SW480 (cell line): ENCODE measurements around the gene GIPC1.
"Not testable (repeated sequence)": the region's sequence is repeated elsewhere in the genome, so short reads cannot be mapped to it uniquely, and the experiment has no call there.

Source experiments
- DNase-seq: peaks from one replicate; pipeline ENCODE4 v3.0.0-alpha.2; 2016; ENCODE audit warnings: low spot score

The GIPC1 gene, protein sequence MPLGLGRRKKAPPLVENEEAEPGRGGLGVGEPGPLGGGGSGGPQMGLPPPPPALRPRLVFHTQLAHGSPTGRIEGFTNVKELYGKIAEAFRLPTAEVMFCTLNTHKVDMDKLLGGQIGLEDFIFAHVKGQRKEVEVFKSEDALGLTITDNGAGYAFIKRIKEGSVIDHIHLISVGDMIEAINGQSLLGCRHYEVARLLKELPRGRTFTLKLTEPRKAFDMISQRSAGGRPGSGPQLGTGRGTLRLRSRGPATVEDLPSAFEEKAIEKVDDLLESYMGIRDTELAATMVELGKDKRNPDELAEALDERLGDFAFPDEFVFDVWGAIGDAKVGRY

DNA sequence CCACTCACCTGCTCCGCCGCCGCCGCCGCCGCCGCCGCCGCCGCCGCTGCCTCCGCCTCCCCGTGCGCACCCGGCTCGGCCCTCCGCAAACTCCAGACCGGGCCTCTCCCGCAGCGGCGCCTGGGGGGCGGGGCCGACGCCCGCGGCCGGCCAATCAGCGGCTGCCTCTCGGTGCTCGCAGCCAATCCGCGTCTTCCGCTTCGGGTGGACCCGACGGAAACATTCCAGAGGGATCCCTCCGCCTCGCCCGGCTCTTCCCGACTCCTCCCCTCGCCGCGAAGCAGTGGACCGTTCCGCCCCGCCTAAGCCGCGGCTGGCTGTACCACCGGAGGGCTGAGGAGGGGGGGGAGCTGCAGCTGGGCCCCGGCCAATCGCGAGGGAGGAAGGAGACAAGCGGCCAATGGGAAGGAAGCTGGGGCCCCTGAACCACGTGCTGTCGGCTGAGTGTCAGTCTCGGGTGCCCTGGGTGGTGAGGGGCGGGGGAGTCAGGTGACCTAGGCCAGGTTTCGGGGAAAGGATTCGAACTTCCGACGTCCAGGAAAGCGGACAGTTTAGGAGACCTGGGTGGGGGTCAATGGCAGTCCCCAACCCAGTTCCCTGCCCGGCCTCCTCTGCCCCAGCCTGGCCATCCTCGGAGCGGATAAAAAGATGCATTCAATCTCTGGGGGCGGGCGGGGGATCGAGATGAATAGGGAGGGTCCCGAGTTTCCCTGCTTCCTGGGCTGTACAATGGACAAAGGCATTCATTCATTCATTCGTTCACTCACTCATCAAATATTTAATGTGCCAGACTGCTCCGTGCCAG is at the start of gene GIPC1:
TSS of gene GIPC1 (minus strand) at position 99 of the 805 bp plus-strand sequence. CDS start 13,151 bp downstream, outside the sequence.
- DNase-seq, result peak; percentile 98

DNA sequence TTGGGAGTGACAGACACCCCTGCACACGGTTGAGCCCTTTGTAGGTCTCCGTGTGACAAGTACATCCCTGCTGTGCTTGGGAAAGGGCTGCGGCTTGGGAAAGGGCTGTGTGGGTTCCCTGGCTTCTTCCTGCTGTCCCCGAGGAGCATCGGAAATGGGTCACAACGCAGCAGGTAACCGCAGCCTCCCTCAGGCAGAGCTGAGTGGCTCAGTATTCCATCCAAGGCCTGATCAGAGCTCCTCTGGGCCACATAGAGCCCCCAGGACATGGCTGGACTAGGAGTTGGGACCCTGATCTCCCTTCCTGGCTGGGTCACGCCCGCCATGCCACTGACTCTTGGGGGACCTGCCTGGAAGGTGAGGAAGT is 49.8 kb upstream of the GIPC1 start:
- no peak for DNase-seq

DNA sequence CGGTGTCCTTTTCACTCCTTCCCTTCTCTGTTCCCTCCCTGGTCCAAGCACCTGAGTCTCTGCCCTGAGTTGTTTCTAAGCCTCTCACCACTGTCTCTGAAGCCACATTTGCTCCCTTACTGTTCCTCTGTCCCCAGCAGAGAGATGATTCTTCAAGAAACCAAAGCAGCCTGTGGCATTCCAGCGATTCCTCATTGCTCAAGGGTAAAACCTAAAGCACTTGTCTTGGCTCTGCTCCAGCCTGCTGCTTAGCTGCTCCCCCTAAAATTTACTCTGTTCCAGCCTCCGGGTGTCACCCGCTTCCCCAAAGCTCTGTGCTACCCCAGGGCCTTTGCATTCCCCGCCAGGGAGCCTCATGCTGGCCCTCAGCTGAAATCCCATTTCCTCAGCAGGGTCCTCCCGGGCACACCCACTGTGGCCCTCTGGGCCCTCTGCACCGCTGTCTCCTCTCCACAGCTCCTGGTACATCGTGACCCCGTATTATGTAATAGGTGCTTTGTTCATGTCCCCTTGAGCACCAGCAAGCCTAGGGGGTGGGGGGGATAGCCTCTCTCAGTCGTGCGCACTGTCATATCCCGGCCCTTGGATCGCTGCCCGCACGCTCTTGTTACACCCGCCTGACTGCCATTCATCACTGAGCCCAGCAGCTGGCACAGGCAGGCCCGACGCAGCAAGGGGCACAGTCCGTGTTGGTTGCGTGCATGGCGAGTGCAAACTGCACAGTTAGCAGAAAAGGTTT is 49.2 kb upstream of the GIPC1 start:
- no peak for DNase-seq

DNA sequence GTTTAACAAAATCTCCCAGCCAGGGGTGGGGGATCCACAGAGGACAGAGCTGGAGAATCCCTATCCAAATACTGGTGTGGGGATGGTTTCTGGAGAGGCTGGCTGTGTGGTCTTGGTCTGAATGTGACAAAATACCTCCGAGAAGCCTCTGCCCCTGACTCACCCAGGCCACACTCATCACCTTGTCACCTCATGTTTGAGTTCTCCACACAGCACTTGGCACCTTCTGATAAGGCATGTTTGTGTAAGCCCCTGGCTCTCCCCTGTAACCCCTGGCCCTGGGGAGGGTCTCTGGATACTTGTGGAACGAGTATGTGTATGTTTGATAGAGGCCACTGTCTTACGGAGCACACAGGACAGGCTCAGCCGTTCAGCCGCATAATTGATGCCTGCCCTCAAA is 48.1 kb upstream of the GIPC1 start:
- no peak for DNase-seq

DNA sequence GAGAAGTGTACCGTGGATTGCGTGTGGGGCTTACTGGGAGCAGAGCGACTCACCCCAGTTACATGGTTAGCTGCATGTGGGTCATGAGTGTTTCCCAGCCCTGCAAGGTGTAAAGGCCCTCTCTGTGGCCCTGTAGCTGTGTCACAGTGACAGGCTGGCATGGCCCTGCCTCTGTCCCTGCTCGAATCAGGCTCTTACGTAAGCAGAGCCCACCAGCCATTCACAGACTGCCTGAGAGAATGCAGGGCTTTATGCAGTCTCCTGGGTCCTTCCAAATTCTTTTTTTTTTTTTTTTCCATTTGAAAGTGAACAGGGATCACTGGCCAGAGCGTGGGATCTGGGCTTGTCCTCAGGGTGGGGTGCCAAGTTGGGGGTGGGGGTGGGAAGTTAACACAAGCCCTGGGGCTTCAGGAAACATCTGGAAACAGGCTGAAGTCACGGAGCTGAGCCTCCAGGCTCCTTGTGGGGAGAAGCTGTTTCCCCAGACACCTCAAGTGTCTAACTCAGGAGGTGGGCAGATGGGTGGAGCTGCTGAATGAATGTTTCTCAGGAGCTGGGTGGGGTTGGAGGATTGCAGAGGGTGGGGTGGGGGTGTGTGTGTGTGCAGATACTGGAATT is 46.9 kb upstream of the GIPC1 start:
- no peak for DNase-seq

DNA sequence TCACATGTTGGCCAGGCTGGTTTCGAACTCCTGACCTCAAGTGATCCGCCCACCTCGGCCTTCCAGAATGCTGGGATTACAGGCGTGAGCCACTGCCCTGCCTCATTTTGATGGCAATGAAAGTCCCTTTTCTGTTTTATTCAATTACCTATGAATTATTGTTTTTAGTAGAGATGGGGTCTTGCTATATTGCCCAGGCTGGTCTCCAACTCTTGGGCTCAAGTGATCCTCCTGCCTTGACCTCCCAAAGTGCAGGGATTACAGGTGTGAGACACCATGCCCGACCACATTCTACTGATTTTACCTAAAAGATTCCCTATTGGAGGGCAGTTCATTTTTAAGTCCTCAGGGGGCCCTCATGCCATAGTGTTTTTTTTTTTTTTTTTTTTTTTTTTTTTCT is 46.1 kb upstream of the GIPC1 start:
- DNase-seq, result not testable (repeated sequence)

DNA sequence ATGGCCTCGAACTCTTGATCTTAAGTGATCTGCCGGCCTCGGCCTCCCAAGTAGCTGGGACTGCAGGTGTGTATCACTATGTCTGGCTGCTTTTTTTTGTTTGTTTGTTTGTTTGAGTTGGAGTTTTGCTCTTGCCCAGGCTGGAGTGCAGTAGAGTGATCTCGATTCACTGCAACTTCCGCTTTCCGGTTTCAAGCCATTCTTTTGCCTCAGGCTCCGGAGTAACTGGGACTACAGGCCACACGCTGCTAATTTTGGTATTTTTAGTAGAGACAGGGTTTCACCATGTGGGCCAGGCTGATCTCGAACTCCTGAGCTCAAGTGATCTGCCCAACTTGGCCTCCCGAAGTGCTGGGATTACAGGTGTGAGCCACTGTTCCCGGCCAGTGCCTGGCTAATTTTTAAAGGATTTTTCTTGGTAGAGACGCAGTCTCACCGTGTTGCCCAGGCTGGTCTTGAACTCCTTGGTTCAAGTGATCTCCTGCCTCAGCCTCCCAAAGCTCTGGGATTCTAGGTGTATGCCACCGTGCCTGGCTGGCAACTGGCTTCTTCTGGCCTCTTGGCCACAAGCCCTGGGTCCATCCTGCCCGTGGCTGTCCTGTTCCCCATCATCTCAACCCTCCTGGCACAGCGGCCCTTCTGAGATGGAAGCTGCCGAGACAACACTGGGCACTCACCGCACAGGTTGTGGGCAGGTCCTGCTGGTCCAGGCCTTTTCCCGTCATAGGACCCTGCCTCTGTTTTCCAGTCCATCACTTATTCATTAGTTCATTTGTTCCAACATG is 45.0 kb upstream of the GIPC1 start:
- no peak for DNase-seq

DNA sequence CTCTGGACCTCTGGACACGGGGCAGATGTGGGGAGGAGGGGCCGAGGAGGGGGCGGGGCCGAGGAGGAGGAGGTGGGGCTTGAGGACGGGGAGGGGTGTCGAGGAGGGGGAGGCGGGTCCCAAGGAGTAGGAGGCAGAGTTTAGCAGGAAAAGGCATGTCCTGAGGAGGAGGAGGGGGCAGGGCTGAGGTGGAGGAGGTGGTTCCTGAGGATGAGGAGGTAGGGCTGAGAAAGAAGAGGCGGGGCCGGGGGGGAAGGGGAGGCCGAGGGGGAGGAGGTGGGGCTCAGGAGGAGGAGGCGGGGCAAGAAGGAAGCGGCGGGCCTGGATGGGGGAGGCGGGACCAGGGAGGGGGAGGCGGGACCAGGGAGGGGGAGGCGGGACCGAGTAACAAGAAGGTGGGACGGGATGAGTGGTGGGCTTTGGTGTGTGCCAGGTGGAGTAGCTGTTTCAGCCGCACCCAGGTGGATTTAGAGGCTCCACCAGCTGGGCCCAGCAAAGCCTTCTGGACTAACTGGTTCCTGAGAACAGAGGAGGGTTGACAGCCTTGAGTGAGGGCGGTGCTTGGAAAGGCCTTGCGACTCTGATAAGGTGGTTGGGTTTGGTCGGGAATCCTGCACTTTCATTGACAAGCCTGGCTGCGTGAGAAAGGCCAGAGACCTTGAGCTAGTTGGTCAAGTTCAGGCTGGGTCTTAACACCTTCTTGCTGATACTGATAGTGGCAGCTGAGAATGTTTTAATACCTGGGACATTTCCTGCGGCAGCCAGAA is 41.2 kb upstream of the GIPC1 start:
- DNase-seq, result no peak

DNA sequence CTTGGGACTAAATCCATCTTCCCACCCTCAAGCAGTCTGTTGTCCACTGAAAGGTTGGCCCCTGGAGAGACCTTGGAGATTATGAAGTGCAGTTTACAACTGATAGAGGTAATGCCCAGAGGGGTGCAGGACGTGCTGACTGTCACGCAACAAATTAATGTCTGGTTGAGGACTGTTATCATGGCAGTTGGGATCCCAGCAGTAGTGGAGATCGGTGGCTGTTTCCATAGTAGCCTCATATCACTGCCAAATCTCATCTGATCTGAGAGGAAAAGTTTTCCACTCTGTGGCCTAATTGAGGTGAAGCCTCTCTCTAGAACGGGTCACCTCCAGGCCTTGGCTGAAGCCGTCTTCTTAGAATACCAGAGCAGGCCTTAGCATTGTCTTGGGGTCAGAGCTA is 37.5 kb upstream of the GIPC1 start:
- DNase-seq, result no peak

DNA sequence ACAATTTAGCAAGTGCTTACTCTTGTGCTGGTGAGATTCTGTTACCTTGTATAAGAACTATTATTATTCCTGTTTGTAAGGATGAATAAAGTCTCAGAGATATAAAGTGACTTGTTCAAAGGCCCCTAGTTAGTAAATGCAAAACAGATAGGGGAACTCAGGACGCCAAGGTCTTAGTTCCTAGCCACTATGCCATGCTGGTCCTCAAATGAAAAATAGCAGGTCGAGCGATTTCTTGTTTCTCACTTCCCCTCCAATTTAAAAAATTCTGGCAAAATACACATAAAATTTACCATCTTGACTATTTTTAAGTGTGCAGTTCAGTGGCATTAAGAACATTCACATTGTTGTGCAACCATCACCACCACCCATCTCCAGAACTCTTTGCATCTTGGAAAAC is 34.6 kb upstream of the GIPC1 start:
- DNase-seq, result no peak

DNA sequence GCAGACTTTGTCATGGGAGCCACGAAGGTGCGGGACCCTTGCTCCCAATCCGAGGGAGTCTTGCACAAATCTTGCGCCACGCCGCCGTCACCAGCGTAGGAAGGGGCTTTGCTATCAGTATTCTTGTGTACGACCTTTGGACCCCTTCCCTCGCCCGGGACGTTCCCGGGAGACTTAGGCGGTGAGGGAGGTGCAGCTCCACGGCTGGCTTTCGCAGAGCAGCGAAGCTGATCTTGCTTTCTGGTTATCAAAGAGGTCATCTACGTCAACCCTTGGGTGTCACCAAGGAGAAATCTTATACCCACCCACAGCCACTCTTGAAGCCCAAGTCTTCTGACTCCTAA is 34.0 kb upstream of the GIPC1 start:
- DNase-seq, result no peak

DNA sequence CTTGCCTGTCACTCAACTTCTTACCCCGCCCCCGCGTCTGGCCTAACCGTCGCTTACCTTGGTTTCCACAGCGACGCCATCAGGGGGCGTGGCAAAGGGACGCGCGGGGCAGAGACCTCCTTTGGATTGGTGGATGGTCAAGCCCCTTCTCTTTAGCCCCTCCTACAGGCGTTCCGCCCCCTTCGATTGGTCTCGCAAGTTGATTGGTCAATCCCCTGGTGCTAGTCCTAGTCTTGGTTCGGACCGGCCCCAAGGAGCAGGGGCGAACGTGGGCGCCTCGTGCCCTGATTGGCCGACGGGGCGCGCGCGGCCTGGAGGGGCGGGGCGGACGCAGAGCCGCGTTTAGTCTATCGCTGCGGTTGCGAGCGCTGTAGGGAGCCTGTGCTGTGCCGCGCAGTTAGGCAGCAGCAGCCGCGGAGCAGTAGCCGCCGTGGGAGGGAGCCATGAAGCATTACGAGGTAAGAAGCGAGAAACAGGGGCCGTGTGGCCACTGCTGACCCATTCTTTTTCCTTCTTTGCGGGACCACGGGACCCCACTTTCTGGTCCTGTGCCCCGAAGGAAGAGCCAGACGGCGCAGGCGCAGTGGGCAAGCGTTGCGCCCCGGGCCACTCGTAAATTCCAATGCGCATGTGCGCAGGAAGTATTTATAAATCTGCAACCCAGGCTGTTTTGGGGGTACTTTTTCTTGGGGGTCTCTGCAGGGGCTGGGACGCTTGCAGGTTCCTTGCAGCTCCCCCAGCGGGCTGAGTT is 33.5 kb upstream of the GIPC1 start, which contains the start of gene TECR:
TSS of gene TECR (plus strand) at position 341 of the 751 bp plus-strand sequence. CDS start at position 444, 103 bp downstream.
- DNase-seq, result peak; percentile 100

DNA sequence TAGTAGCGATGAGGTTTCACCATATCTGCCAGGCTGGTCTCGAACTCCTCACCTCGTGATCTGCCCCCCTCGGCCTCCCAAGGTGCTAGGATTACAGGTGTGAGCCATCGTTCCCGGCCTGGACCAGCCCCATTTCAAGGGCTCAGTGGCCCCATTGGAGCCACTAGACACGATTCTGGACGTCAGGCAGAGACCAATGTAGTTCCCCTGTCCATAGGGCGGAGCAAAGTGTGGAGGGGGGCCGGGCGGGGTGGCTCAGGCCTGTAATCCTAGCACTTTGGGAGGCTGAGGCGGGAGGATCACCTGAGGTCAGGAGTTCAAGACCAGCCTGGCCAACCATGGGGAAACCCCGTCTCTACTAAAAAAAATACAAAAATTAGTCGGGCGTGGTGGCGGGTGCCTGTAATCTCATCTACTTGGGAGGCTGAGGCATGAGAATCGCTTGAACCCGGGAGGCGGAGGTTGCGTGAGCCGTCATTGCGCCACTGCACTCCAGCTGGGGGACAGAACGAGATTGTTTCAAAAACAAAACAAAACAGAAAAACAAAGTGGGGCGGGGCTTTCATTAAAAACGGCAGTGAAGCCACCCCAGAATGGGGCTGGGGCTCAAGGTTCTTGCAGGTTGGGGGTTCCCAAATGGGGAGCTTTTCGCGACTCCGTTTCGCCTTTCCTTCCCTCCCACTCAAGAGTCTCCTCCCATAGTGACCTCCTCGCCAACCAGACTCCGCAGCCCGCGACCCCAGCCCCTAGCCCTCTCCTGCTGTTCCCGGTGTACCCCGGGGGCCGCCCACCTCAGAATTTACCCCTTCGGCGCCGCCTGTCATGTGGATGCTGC is 32.7 kb upstream of the GIPC1 start:
- no peak for DNase-seq

DNA sequence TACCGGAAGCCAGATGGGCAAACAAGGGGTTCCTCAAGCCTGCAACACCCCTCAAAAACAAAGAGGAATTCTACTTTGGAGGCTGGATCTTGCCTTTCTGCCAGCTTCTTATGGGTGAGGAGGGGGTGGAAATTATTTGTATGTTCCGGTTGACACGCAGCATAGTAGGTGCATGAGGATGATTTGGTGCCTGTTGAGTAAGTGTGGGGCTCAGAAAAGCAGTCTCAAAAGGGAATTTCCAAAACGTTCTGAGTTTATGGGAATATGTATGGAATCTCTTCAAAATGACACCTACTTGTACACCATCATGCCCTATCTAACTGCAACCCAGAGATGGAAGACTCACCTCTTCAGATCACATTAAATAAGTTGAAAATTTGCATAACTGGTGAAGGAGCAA is 30.5 kb upstream of the GIPC1 start:
- no peak for DNase-seq

DNA sequence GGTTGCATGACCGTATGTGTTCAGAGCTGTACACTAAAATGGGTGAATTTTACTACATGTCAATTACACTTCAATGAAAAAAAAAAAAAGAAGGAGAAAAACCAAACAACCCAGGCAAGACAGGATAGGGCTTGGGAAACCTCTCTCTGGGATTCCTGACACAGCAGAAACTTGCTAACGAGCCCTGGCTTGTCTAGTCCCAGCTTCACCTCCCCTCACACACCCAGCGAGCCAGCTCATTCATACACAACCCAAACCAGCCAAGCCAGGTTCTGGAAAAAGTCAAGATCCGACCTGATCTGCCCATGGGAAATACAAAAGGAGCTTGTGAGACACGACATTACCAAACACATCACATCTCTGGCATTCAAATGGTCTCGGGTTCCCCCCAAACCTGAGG is 29.8 kb upstream of the GIPC1 start:
- no peak for DNase-seq

DNA sequence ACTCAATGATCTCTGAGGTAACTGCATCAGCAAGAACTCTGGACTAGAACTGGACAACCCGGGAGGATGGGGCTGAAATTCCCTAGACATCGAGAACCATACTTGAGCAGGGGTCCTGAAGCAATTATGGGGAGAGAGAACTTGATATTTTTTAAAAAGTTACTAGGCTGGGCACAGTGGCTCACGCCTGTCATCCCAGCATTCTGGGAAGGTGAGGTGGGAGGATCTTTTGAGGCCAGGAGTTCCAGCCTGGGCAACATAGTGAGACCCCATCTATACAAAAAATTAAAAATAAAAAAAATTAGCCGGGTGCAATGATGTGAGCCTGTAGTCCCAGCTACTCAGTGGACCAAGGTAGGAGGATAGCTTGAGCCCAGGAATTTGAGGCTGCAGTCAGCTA is 24.6 kb upstream of the GIPC1 start:
- no peak for DNase-seq

DNA sequence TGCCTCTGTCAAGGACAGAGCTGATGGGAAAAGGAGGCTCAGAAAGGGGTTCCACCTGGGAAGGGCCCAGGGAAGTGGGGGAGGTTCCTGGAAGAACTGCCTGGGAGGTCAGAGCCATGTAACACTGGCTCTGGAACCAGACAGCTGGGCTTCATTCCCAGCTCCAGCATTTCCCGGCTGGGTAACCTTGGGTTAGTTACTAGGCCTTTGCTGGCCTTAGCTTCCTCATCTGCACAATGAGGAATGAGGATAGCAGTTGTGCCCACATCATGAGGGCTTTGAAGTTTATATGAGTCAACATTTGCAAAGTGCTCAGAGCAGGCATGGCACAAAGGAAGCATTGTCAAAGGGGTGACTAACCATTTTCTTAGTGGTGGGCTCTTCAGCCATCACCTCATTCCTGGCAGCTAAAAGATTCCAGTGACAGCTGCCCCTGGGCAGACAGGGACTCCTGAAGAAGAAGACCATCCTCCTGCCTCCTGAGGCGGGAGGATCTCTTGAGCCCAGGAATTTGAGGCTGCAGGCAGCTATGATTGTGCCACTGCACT is 24.0 kb upstream of the GIPC1 start:
- DNase-seq, result peak; percentile 100

DNA sequence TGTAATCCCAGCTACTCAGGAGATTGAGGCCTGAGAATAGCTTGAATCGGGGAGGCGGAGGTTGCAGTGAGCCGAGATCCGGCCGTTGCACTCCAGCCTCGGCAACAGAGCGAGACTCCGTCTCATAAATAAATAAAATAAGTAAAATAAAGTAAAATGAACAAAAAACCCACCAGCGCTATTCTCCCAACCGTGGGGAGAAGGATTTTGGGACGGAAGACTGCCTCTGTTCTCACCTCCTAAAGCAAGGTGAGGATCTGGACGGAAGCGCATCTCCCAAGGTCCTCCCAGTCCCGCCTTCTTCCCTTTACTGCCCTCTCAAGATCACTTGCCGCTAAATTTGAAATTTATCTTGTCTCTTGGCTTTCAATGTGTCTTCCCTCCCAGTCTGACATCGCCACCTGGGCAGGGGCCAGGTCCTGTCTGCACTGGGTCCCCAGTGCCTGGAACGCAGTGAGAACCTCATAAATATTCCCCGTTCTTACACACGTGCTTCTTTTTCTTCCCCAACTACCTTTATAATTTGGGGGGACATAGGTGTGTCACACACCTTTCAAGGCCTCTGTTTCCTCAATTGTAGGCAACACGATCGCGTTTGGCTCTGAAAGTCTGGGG is 23.4 kb upstream of the GIPC1 start:
- DNase-seq, result peak; percentile 33
